Natural killer cell (primary cell): ENCODE results near the gene SMARCA2. TPM values are rescaled to one million over a fixed set of nuclear protein-coding genes. Genes with fewer than 3 reads are reported as not detected.

ENCODE experiments used
- ATAC-seq, 3 donors: fragments of 150-1000 bp in 2 of 3; fragments of 200-7000 bp in 1 of 3; cut with Tn5 transposase; 1 replicate in 1 of 3; 2 replicates in 2 of 3; pipeline ENCODE4 v1.10.0; 2021; ENCODE audit warnings: mild to moderate bottlenecking in 2 of 3, moderate library complexity in 2 of 3
- DNase-seq, 2 donors: peaks; one replicate each; pipeline versions ENCODE4 v3.0.0 to v3.0.0-alpha.2; 2013 to 2021; ENCODE audit warnings: mixed read lengths in 1 of 2
- H3K27ac ChIP-seq: one replicate; pipeline ENCODE4 v1.5.1; 2013; ENCODE audit warnings: mild to moderate bottlenecking, low read length
- H3K27me3 ChIP-seq: one replicate; pipeline ENCODE4 v1.6.1; 2013; ENCODE audit warnings: low read length; ENCODE audit not compliant: control insufficient read depth, insufficient read depth
- H3K36me3 ChIP-seq: one replicate; pipeline ENCODE4 v1.6.1; 2013; ENCODE audit warnings: low read length; ENCODE audit not compliant: control insufficient read depth, insufficient read depth
- H3K4me1 ChIP-seq: one replicate; pipeline ENCODE4 v1.6.1; 2013; ENCODE audit warnings: low read length; ENCODE audit not compliant: control insufficient read depth, insufficient read depth
- H3K4me3 ChIP-seq: one replicate; pipeline ENCODE4 v1.5.1; 2013; ENCODE audit warnings: low read length
- H3K9me3 ChIP-seq: one replicate; pipeline ENCODE4 v1.6.1; 2013; ENCODE audit warnings: low read length; ENCODE audit not compliant: control insufficient read depth, insufficient read depth
- H3K27ac Mint-ChIP-seq, 2 donors: one replicate each; pipeline ENCODE4 v1.8.0; 2022; ENCODE audit warnings: mild to moderate bottlenecking in 2 of 2, mixed read lengths in 2 of 2, moderate library complexity in 1 of 2
- H3K27me3 Mint-ChIP-seq, 2 donors: one replicate each; pipeline ENCODE4 v1.8.0; 2022; ENCODE audit warnings: low read depth in 2 of 2, mixed read lengths in 2 of 2
- H3K36me3 Mint-ChIP-seq: one replicate; pipeline ENCODE4 v1.8.0; 2022; ENCODE audit warnings: mixed read lengths
- H3K4me1 Mint-ChIP-seq, 2 donors: one replicate each; pipeline ENCODE4 v1.8.0; 2022; ENCODE audit warnings: mixed read lengths in 2 of 2
- H3K4me3 Mint-ChIP-seq: one replicate; pipeline ENCODE4 v1.8.0; 2022; ENCODE audit warnings: mild to moderate bottlenecking, moderate library complexity, mixed read lengths
- H3K9me3 Mint-ChIP-seq, 2 donors: one replicate each; pipeline ENCODE4 v1.8.0; 2022; ENCODE audit warnings: mixed read lengths in 2 of 2
- WGBS: methylation state at CpG from one replicate; pipeline ENCODE4 v1.1.7; 2013; ENCODE audit warnings: missing lambda C conversion rate; ENCODE audit not compliant: insufficient coverage; 5-methylcytosine and 5-hydroxymethylcytosine counted together
- intact Hi-C: fragments of 100-400 bp; cut with micrococcal nuclease; formaldehyde crosslinking; loops from one replicate; pipeline ENCODE4 v1.14.2; 2022
- total RNA-seq, 4 donors: library from RNA; stranded (reverse); fragments of 120-200 nt in 1 of 4; gene quantifications; one replicate each; pipeline versions ENCODE4 v1.2.3 to v1.2.4, GENCODE V29; 2013 to 2022
- TF ChIP-seq, protein P1 (sequence below): fragments of 200-600 bp; IDR thresholded peaks from one replicate; pipeline ENCODE4 v1.8.0; 2022; ENCODE audit warnings: antibody characterized with exemption

Gene SMARCA2
- total RNA-seq, 3 donors from 2014 or later (not counting 1 experiment from before 2014, with no cell fraction given), result 303 to 324 (median 308) TPM

DNA sequence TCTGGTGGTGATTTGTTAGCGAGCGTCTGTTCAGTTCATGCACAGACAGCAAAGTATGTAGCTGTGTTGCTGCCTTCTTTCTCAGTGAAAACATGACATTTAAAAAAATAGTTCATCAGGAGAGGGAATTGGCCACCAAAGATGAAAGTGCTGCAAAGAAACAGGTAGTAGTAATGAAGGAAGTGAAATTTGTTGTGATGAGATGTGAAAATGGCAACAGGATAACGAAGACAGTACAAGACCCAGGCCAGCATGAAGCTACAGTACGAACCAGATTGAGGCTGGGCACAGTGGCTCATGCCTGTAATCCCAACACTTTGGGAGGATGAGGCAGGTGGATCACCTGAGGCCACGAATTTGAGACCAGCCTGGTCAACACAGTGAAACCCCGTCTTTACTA is 136.0 kb downstream of the SMARCA2 start:
- Mint-ChIP-seq H3K27me3 (no peaks in the 10 kb centered on the region), H3K4me3 (no peak overlapping the region), H3K4me1 (peaks cover 57 to 63% of the 10 kb centered on the region in 2 donors), H3K9me3 (no peaks in the 10 kb centered on the region), H3K36me3 (no peaks in the 10 kb centered on the region), H3K27ac (peak overlapping the region in 1 of 2 donors; percentile 6)
- H3K36me3 ChIP-seq, result no peaks in the 10 kb centered on the region
- DNase-seq (no peak), ATAC-seq (no peak)
- 85% methylated on average over 6 of the region's 6 CpGs for WGBS
- intact Hi-C loops, result loop anchor here (10.0 kb wide), 2 partner anchors 136 to 694 kb away; partner anchors contain the start of genes PUM3 and SMARCA2
- H3K27me3 ChIP-seq, result no peaks in the 10 kb centered on the region
- no peaks in the 10 kb centered on the region for H3K4me1 ChIP-seq
- no peak overlapping the region for H3K4me3 ChIP-seq
- no peaks in the 10 kb centered on the region for H3K9me3 ChIP-seq
- no peak overlapping the region for H3K27ac ChIP-seq
- TF ChIP-seq, protein P1, sequence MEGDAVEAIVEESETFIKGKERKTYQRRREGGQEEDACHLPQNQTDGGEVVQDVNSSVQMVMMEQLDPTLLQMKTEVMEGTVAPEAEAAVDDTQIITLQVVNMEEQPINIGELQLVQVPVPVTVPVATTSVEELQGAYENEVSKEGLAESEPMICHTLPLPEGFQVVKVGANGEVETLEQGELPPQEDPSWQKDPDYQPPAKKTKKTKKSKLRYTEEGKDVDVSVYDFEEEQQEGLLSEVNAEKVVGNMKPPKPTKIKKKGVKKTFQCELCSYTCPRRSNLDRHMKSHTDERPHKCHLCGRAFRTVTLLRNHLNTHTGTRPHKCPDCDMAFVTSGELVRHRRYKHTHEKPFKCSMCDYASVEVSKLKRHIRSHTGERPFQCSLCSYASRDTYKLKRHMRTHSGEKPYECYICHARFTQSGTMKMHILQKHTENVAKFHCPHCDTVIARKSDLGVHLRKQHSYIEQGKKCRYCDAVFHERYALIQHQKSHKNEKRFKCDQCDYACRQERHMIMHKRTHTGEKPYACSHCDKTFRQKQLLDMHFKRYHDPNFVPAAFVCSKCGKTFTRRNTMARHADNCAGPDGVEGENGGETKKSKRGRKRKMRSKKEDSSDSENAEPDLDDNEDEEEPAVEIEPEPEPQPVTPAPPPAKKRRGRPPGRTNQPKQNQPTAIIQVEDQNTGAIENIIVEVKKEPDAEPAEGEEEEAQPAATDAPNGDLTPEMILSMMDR, result no peak

DNA sequence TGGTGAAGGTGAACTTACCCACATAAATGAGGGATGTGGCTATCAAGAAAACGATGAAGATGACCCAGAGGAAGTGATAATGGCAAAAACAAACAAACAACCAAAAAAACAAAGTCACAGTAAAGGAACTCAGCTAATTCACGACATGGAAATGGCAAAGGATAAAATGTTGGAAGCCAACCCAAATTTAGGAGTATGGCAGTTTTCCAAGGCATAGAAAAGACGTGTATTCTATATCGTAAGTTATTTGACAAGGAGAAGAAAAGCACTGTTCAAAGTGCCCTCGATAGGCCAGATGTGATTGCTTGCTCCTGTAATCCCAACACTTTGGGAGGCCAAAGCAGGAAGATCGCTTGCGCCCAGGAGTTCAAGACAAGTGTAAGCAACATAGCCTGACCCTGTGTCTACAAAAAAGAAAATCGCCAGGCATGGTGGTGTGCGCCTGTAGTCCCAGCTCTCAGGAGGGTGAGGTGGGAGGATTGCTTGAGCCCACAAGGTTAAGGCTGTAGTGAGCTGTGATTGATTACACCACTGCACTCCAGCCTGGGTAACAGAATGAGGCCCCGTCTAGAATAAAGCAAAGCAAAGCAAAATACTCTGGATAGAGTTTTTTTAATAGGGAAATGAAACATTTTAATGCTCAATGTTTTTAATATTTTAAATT is 138.0 kb downstream of the SMARCA2 start:
- Mint-ChIP-seq H3K9me3 (no peaks in the 10 kb centered on the region), H3K27ac (peak overlapping the region; percentile 4 to 37), H3K4me1 (peaks cover 63 to 71% of the 10 kb centered on the region in 2 donors), H3K4me3 (no peak overlapping the region), H3K27me3 (no peaks in the 10 kb centered on the region), H3K36me3 (no peaks in the 10 kb centered on the region)
- Histone ChIP-seq H3K4me1 (peaks cover 13% of the 10 kb centered on the region), H3K36me3 (no peaks in the 10 kb centered on the region), H3K27me3 (no peaks in the 10 kb centered on the region), H3K4me3 (no peak overlapping the region), H3K27ac (no peak overlapping the region), H3K9me3 (no peaks in the 10 kb centered on the region)
- TF ChIP-seq, protein P1, result no peak
- DNase-seq (no peak), ATAC-seq (no peak)
- WGBS, result 93% methylated on average over 8 of the region's 10 CpGs
- intact Hi-C loops, result loop anchor here (10.0 kb wide), 2 partner anchors 138 to 692 kb away; partner anchors contain the start of genes PUM3 and SMARCA2

DNA sequence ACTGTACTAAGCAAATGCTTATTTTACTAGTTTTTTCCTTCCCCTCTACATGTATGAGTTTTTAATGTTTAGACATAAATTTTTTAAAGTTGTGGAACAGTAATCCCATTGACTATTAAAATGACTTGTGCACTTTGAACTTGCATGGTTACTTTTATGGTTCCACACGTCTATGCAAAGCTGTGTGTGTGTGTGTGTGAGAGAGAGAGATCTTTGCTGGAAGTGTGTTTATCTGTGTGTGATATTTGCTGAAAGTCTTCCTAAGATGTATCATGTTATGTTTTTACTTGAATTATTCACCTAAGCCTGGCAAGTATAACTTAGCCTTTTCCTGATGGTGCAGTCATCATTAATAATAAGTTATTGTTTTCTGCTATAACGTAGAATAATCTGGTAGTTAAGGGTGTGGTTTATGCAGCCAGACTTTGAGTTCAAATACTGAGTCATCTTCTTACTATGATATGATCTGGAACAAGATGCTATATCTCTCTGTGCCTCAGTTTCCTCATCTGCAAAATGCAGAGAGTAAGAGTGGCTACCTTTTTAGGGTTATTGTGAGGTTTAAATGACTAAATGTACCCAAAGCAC is 138.6 kb downstream of the SMARCA2 start:
- Histone ChIP-seq H3K27me3 (no peaks in the 10 kb centered on the region), H3K27ac (no peak overlapping the region), H3K9me3 (no peaks in the 10 kb centered on the region), H3K36me3 (no peaks in the 10 kb centered on the region), H3K4me1 (peaks cover 13% of the 10 kb centered on the region), H3K4me3 (no peak overlapping the region)
- Mint-ChIP-seq H3K36me3 (no peaks in the 10 kb centered on the region), H3K4me1 (peaks cover 67 to 74% of the 10 kb centered on the region in 2 donors), H3K27me3 (no peaks in the 10 kb centered on the region), H3K4me3 (no peak overlapping the region), H3K9me3 (no peaks in the 10 kb centered on the region), H3K27ac (peak overlapping the region; percentile 4 to 37)
- WGBS, result 80% methylated on average over 2 of the region's 2 CpGs
- TF ChIP-seq, protein P1, result no peak
- intact Hi-C loops, result loop anchor here (10.0 kb wide), 2 partner anchors 139 to 691 kb away; partner anchors contain the start of genes PUM3 and SMARCA2
- no peak for ATAC-seq
- DNase-seq, result no peak
